SH-SY5Y (cell line): ENCODE results near the gene FAM222A.

Source experiments
- GATA2 ChIP-seq: IDR thresholded peaks from 2 replicates; pipeline ENCODE4 v1.6.1; 2011; ENCODE audit warnings: mild to moderate bottlenecking, low read depth, low read length
- GATA3 ChIP-seq: IDR thresholded peaks from 2 replicates; pipeline ENCODE4 v1.6.1; 2011; ENCODE audit warnings: low read depth, mild to moderate bottlenecking, low read length, moderate library complexity

DNA sequence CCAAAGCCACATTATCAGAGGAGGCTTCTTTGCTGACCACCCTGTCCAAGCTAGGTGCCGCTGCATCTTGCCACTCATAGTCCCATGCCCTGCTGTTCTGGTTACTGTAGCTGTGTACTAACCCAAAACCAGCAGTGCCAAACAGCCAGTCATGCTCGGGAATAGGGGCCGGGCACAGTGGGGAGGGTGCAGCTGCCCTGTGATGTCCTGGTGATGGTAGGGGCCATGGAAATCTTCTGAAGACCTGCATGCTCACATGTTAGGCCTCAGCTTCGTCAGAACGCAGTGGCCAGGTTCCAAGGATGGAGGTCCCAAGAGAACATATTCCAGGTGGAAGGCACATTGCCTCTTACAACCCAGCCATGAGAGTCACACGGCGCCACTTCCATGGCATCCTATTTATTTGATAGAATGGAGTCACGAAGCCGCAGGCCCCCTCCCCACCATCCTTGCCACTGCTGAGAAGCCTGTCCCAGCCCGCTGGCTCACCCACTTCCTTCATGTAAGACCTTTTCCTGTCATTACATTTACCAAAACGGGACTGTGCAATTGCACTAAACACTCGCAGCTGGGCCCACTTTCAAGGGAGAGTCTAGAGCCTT is 48.5 kb downstream of the FAM222A start:
- no peak for TF ChIP-seq GATA2
- TF ChIP-seq GATA3: no peak
